Caco-2 (cell line): Measurements from ENCODE around the gene TRNT1. TPM values are rescaled to one million over a fixed set of nuclear protein-coding genes. Genes with fewer than 3 reads are reported as not detected.

Experiments used
- BruUV-seq: library from RNA; stranded (reverse); fragments of 400-500 nt; replicated peaks from 2 replicates; lab custom pipeline; 2021; lab: Mats Ljungman, UMichigan
- CTCF ChIA-PET: fragments of 300-600 bp; sonication (Branson Sonifier 250); formaldehyde crosslinking; loops from one replicate; lab custom pipeline; 2022; ENCODE audit warnings: antibody characterized with exemption; lab: Charles Lee
- POLR2A ChIA-PET: fragments of 300-600 bp; sonication (Branson Sonifier 250); formaldehyde crosslinking; loops from one replicate; lab custom pipeline; 2022; ENCODE audit warnings: antibody characterized with exemption; lab: Charles Lee
- DNase-seq, 2 experiments: peaks; one replicate each; pipeline versions ENCODE4 v3.0.0 to v3.0.0-alpha.2; 2020 to 2022
- H3K27me3 ChIP-seq: replicated peaks from 2 replicates; pipeline ENCODE4 v1.6.0; 2011; ENCODE audit warnings: low read length; ENCODE audit not compliant: control insufficient read depth, insufficient read depth
- H3K36me3 ChIP-seq: 2 replicates; pipeline ENCODE4 v1.5.1; 2011; ENCODE audit warnings: low read length; ENCODE audit not compliant: control insufficient read depth, insufficient read depth
- H3K4me1 ChIP-seq: fragments of 250-450 bp; sonication (Bioruptor Pico); 2 replicates; pipeline ENCODE4 v1.5.1; 2020; ENCODE audit warnings: mild to moderate bottlenecking
- H3K4me3 ChIP-seq: 2 replicates; pipeline ENCODE4 v1.5.1; 2011; ENCODE audit warnings: low read depth, mild to moderate bottlenecking, control low read depth, low read length
- H3K9me3 ChIP-seq: fragments of 250-450 bp; sonication (Bioruptor Pico); 2 replicates; pipeline ENCODE4 v1.5.1; 2020; ENCODE audit warnings: mild to moderate bottlenecking, moderate library complexity
- H3K27ac Mint-ChIP-seq: one replicate; pipeline ENCODE4 v1.8.0; 2022; ENCODE audit warnings: mixed read lengths; ENCODE audit not compliant: unreplicated experiment
- H3K27me3 Mint-ChIP-seq: one replicate; pipeline ENCODE4 v1.8.0; 2022; ENCODE audit warnings: mixed read lengths; ENCODE audit not compliant: insufficient read depth, unreplicated experiment
- H3K36me3 Mint-ChIP-seq: one replicate; pipeline ENCODE4 v1.8.0; 2022; ENCODE audit warnings: mild to moderate bottlenecking, mixed read lengths; ENCODE audit not compliant: insufficient read depth, unreplicated experiment
- H3K4me1 Mint-ChIP-seq: one replicate; pipeline ENCODE4 v1.8.0; 2022; ENCODE audit warnings: low read depth, mixed read lengths; ENCODE audit not compliant: unreplicated experiment
- H3K4me3 Mint-ChIP-seq: one replicate; pipeline ENCODE4 v1.8.0; 2022; ENCODE audit warnings: mild to moderate bottlenecking, moderate library complexity, mixed read lengths; ENCODE audit not compliant: unreplicated experiment
- H3K9me3 Mint-ChIP-seq: one replicate; pipeline ENCODE4 v1.8.0; 2022; ENCODE audit warnings: mixed read lengths; ENCODE audit not compliant: unreplicated experiment
- CTCF ChIP-seq, 2 experiments: fragments of 200-600 bp in 1 of 2; IDR thresholded peaks; 1 replicate in 1 of 2; 2 replicates in 1 of 2; pipeline versions ENCODE4 v1.5.1 to v1.8.0; 2011 to 2022; ENCODE audit warnings: antibody characterized with exemption in 1 of 2, control low read depth in 1 of 2, inconsistent platforms in 1 of 2, low read depth in 1 of 2, low read length in 1 of 2, mild to moderate bottlenecking in 1 of 2, moderate library complexity in 1 of 2; ENCODE audit not compliant: insufficient read depth in 1 of 2, severe bottlenecking in 1 of 2, unreplicated experiment in 1 of 2
- intact Hi-C: fragments of 100-400 bp; cut with micrococcal nuclease; formaldehyde crosslinking; loops from one replicate; pipeline ENCODE4 v1.10.0; 2022; ENCODE audit not compliant: unreplicated experiment
- total RNA-seq: library from RNA; stranded (reverse); gene quantifications from 2 replicates; pipeline ENCODE4 v1.2.3, GENCODE V29; 2022

Gene TRNT1
- total RNA-seq, 1 experiment from 2014 or later: 43.6 TPM

- H3K36me3 ChIP-seq: no peaks in the 10 kb centered on the region
- no peak overlapping the region for H3K4me3 ChIP-seq
- TF ChIP-seq CTCF (IDR thresholded peaks at IDR 0.05; ENCODE audit: insufficient read depth in 1 of 2, low read depth in 1 of 2, low read length in 1 of 2, severe bottlenecking in 1 of 2, unreplicated experiment in 1 of 2): no peak
- no peak for DNase-seq
- Mint-ChIP-seq H3K27ac (no peak overlapping the region), H3K27me3 (no peaks in the 10 kb centered on the region), H3K4me1 (peaks cover 13% of the 10 kb centered on the region), H3K9me3 (no peaks in the 10 kb centered on the region), H3K4me3 (no peak overlapping the region), H3K36me3 (no peaks in the 10 kb centered on the region)
- BruUV-seq: no TSS peak
- peaks cover 6% of the 10 kb centered on the region; the same call in 1 of the 2 replicates for H3K4me1 ChIP-seq
- no peaks in the 10 kb centered on the region for H3K9me3 ChIP-seq
- H3K27me3 ChIP-seq: no peaks in the 10 kb centered on the region
- intact Hi-C loops: no loop called here
- CTCF ChIA-PET: interaction anchor here (0.6 kb wide), 1 partner anchor 54 kb away, joined by 4 read pairs; no protein-coding TSS in a partner anchor
- POLR2A ChIA-PET: no interaction called here
Observed at GRCh38 chr3:3105815-3106214, 20.9 kb upstream of the TRNT1 start.

DNA sequence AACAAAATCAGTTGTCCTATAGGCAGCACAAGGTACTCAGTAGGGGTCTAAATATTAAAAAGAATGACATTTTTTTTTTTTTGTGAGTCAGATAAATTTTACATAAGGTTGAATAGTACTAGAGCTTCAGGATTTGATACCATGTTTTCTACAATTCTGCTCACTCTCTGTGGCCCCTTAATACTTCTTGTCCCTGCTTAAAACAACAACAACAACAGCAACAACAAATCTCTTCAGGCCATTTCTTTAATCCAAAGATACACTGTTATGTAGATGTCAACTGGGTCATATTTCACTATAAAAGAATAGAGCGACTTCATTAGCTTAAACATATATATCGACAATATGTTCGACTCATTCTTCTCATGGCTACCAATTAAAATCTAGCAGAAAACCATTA is 19.6 kb upstream of the TRNT1 start:
- POLR2A ChIA-PET: no interaction called here

DNA sequence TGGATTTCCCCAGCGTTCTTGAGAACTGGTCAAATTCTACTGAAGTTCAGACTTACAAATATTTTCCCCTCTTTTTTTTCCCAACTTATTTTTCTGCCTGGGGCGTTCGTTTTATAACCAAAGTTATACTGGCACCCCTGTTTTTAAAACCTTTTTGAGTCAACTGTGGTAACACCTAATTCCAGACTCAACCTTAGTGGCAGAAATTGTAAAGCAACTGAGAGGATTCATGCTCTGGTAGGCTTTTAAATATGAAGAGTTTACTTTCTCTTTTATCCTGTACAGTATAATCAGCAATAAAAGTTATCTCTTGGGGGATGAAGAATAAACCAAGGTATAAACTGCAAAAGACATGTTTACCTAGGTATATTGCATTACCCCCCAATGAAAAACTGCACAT is 18.9 kb upstream of the TRNT1 start:
- Mint-ChIP-seq H3K27ac (no peak overlapping the region), H3K27me3 (no peaks in the 10 kb centered on the region), H3K36me3 (no peaks in the 10 kb centered on the region), H3K9me3 (no peaks in the 10 kb centered on the region), H3K4me3 (no peak overlapping the region), H3K4me1 (peaks cover 16% of the 10 kb centered on the region)
- Histone ChIP-seq H3K4me3 (no peak overlapping the region), H3K27me3 (no peaks in the 10 kb centered on the region), H3K4me1 (peaks cover 8% of the 10 kb centered on the region), H3K9me3 (no peaks in the 10 kb centered on the region), H3K36me3 (no peaks in the 10 kb centered on the region)
- no peak for TF ChIP-seq CTCF (IDR thresholded peaks at IDR 0.05; ENCODE audit: insufficient read depth in 1 of 2, low read depth in 1 of 2, low read length in 1 of 2, severe bottlenecking in 1 of 2, unreplicated experiment in 1 of 2)
- ChIA-PET POLR2A (no interaction called here), CTCF (no interaction called here)
- DNase-seq: no peak
- intact Hi-C loops: no loop called here
- no TSS peak for BruUV-seq

More for the DNA sequence above, 19.6 kb upstream of the TRNT1 start:
- no peaks in the 10 kb centered on the region for H3K27me3 Mint-ChIP-seq
- H3K4me3 Mint-ChIP-seq: no peak overlapping the region
- Histone ChIP-seq H3K4me3 (no peak overlapping the region), H3K27me3 (no peaks in the 10 kb centered on the region), H3K36me3 (no peaks in the 10 kb centered on the region), H3K4me1 (peaks cover 6% of the 10 kb centered on the region; the same call in 1 of the 2 replicates), H3K9me3 (no peaks in the 10 kb centered on the region)
- TF ChIP-seq CTCF (IDR thresholded peaks at IDR 0.05; ENCODE audit: insufficient read depth in 1 of 2, low read depth in 1 of 2, low read length in 1 of 2, severe bottlenecking in 1 of 2, unreplicated experiment in 1 of 2): no peak
- H3K27ac Mint-ChIP-seq: no peak overlapping the region
- CTCF ChIA-PET: no interaction called here
- intact Hi-C loops: no loop called here
- H3K4me1 Mint-ChIP-seq: peaks cover 16% of the 10 kb centered on the region
- no peaks in the 10 kb centered on the region for H3K36me3 Mint-ChIP-seq
- no TSS peak for BruUV-seq
- no peaks in the 10 kb centered on the region for H3K9me3 Mint-ChIP-seq
- DNase-seq: no peak
